PFSK-1 (cell line): ENCODE measurements around the gene LRRC32.

Source experiments
- FOXP2 ChIP-seq: optimal IDR thresholded peaks from 2 replicates; pipeline ENCODE3; 2011; ENCODE audit warnings: borderline replicate concordance, control low read depth, inconsistent platforms; ENCODE audit not compliant: insufficient read depth; ENCODE audit errors: extremely low read length, extremely low read depth
- POLR2AphosphoS5 ChIP-seq: IDR thresholded peaks from 2 replicates; pipeline ENCODE4 v1.6.1; 2012; ENCODE audit warnings: low read depth, mild to moderate bottlenecking, control low read depth, low read length, moderate library complexity
- REST ChIP-seq, 2 experiments: IDR thresholded peaks; 2 replicates each; pipeline versions ENCODE4 v1.6.1 to v1.8.0; 2011 to 2012; ENCODE audit warnings: low read depth in 2 of 2, low read length in 2 of 2, control low read depth in 1 of 2, inconsistent platforms in 1 of 2, mild to moderate bottlenecking in 1 of 2, moderate library complexity in 1 of 2; ENCODE audit not compliant: insufficient read depth in 1 of 2
- SIN3A ChIP-seq: IDR thresholded peaks from 2 replicates; pipeline ENCODE4 v1.6.1; 2012; ENCODE audit warnings: mild to moderate bottlenecking, low read length, moderate library complexity, borderline replicate concordance; ENCODE audit not compliant: insufficient read depth
- TAF1 ChIP-seq: IDR thresholded peaks from 2 replicates; pipeline ENCODE4 v1.6.1; 2012; ENCODE audit warnings: low read length, control low read depth, borderline replicate concordance; ENCODE audit not compliant: insufficient read depth

The LRRC32 gene

DNA sequence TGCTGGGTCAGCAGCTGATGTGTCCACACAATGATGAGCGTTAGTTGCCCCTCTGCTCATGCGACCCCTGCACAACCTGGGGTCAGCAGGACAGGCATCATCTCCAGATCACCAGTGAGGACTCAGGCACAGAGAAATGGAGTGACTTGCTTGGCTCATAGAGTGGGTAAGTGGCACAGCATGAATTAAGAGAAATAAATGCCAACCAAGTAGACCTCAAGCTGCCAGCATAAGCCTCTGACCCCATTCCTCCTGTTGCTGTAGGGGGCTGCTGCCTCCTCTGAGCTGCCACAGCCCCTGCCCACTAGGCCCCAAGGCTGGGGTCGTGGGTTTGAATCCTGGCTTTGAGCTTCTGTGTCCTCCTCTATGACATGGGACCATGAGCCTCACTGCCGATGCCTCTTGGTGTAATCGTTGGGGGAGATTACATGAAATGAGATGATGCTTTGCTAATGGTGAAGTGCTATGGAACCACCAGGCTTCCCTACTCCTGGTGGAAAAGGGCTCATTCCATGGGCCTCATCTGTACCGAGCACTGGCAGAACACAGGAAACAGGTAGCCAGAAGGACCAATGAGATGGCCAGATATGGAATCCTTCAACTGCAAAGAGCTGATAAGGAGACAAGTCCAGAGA, 33.6 kb downstream of the LRRC32 start:
- TF ChIP-seq TAF1, result no peak
- TF ChIP-seq REST (IDR thresholded peaks at IDR 0.05; ENCODE audit: insufficient read depth in 1 of 2, low read depth in 2 of 2, low read length in 2 of 2), result no peak
- no peak for TF ChIP-seq SIN3A
- TF ChIP-seq FOXP2, result no peak
- no peak for TF ChIP-seq POLR2AphosphoS5

DNA sequence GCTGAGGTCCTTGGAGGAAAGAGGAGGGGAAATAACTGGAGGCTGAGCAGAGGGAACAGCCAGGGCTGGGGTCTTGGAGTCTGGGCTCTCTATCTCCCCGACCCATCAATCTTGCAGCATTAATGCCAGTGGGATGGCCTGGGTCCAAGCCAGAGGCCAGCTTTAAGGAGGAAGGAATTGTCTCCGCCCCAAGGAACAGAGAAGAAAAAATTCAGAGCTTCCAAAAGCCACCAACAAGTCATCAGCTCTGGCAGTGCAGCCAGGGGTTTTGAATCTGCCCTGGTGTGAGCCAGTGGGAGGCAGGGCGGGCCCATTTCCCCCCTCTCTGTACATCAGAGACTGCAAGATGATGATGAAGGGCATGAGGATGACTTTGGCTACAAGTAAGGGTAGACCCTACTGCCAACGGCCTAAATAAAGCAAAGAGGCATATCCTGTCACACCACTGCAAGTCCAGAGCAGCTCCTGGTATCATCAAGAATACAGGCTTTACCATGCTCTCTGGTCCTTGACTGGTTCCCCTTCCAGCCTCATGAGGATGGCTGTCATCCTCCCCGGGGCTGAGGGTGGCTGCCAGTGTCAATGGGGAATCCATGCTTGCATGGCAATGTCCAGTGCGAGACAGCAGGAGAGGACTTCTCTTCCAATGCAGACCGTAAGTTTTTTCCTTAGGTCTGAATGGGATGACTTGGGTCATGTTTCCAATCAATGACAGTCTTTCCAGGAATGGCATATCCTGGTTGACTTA, 34.4 kb downstream of the LRRC32 start:
- TF ChIP-seq SIN3A, result no peak
- TF ChIP-seq REST (IDR thresholded peaks at IDR 0.05; ENCODE audit: insufficient read depth in 1 of 2, low read depth in 2 of 2, low read length in 2 of 2), result no peak
- no peak for TF ChIP-seq TAF1
- no peak for TF ChIP-seq FOXP2
- TF ChIP-seq POLR2AphosphoS5, result no peak

DNA sequence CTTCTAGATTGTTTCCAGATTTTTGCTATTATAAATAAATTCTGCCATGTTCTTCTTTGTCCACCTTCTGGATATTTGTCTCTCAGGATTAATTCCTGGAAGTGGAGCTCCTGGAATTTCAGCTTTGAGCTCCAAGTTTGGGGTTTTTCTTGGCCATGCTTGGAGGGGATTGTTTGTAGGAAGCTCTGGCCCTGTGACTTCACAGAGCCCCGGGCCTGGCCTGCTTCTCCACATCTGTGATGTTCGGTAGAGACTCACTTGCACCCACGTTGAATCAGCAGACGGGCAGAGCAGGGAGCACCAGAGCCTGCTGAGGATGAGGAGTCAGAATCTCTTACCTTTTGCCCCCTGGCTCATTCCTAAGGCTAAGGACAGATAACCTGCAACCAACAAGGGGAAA, 35.7 kb downstream of the LRRC32 start:
- no peak for TF ChIP-seq FOXP2
- no peak for TF ChIP-seq TAF1
- TF ChIP-seq POLR2AphosphoS5, result no peak
- no peak for TF ChIP-seq SIN3A
- no peak for TF ChIP-seq REST (IDR thresholded peaks at IDR 0.05; ENCODE audit: insufficient read depth in 1 of 2, low read depth in 2 of 2, low read length in 2 of 2)

- TF ChIP-seq FOXP2 (no peak), POLR2AphosphoS5 (no peak), REST (IDR thresholded peaks at IDR 0.05; ENCODE audit: insufficient read depth in 1 of 2, low read depth in 2 of 2, low read length in 2 of 2) (no peak), SIN3A (no peak), TAF1 (no peak)
Observed at GRCh38 chr11:76632492-76632891, 38.1 kb downstream of the LRRC32 start.
